Ishikawa (cell line): ENCODE data around the gene LHPP.

ENCODE experiments used
- CEBPB ChIP-seq: IDR thresholded peaks from 2 replicates; pipeline ENCODE4 v1.6.1; 2012
- CREB1 ChIP-seq: IDR thresholded peaks from 2 replicates; pipeline ENCODE4 v1.6.1; 2012; ENCODE audit warnings: low read depth
- EGR1 ChIP-seq: IDR thresholded peaks from 2 replicates; pipeline ENCODE4 v1.6.1; 2012
- EP300 ChIP-seq: IDR thresholded peaks from 2 replicates; pipeline ENCODE4 v1.6.1; 2012; ENCODE audit warnings: borderline replicate concordance
- RAD21 ChIP-seq: IDR thresholded peaks from 2 replicates; pipeline ENCODE4 v1.6.1; 2012; ENCODE audit warnings: low read depth
- TAF1 ChIP-seq: IDR thresholded peaks from 2 replicates; pipeline ENCODE4 v1.6.1; 2012; ENCODE audit warnings: low read depth, mild to moderate bottlenecking
- TEAD4 ChIP-seq: IDR thresholded peaks from 2 replicates; pipeline ENCODE4 v1.6.1; 2012
- YY1 ChIP-seq: IDR thresholded peaks from 2 replicates; pipeline ENCODE4 v1.6.1; 2012; ENCODE audit warnings: low read depth
- ZBTB7A ChIP-seq: IDR thresholded peaks from 2 replicates; pipeline ENCODE4 v1.6.1; 2012; ENCODE audit warnings: low read depth
- TF ChIP-seq, protein P1 (sequence below): IDR thresholded peaks from 2 replicates; pipeline ENCODE4 v1.6.1; 2012; ENCODE audit warnings: low read depth, mild to moderate bottlenecking
- TF ChIP-seq, protein P2 (sequence below): IDR thresholded peaks from 2 replicates; pipeline ENCODE4 v1.6.1; 2012
- TF ChIP-seq, protein P3 (sequence below): IDR thresholded peaks from 2 replicates; pipeline ENCODE4 v1.6.1; 2012

DNA sequence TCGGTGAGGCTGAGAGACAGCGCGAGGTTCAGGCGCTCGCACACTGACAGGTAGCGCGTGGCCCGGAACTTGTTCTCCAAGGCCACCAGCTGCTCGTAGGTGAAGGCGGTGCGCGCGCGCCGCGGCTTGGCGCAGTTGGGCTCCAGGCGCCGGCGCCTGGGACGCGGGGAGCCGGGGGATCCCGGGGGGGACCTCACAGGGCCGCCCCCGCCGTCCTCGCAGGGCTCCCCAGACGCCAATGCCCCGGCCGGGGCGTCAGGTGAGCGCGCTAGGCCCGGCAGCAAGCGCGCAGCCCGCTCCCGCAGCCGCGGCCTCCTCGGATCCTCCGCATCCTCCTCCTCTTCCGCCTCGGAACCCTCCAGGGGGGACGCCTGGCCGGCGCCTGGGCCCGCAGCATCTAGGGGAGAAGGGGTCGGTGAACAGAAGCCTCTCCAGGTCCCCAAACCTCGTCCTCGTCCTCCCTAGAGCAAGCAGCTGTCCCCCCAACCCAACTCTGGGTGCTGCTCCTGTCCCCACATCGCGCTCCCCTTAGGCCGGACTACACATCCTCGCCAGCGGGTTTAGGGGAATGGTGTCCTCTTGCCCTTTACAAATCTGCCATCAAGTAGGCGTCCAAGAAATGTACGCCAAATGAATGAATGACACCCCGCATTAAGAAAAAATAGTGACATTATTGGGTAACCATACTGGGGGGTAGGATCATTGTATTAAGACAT lies 13.7 kb upstream of the LHPP start:
- TF ChIP-seq RAD21, result no peak
- TF ChIP-seq, protein P1, sequence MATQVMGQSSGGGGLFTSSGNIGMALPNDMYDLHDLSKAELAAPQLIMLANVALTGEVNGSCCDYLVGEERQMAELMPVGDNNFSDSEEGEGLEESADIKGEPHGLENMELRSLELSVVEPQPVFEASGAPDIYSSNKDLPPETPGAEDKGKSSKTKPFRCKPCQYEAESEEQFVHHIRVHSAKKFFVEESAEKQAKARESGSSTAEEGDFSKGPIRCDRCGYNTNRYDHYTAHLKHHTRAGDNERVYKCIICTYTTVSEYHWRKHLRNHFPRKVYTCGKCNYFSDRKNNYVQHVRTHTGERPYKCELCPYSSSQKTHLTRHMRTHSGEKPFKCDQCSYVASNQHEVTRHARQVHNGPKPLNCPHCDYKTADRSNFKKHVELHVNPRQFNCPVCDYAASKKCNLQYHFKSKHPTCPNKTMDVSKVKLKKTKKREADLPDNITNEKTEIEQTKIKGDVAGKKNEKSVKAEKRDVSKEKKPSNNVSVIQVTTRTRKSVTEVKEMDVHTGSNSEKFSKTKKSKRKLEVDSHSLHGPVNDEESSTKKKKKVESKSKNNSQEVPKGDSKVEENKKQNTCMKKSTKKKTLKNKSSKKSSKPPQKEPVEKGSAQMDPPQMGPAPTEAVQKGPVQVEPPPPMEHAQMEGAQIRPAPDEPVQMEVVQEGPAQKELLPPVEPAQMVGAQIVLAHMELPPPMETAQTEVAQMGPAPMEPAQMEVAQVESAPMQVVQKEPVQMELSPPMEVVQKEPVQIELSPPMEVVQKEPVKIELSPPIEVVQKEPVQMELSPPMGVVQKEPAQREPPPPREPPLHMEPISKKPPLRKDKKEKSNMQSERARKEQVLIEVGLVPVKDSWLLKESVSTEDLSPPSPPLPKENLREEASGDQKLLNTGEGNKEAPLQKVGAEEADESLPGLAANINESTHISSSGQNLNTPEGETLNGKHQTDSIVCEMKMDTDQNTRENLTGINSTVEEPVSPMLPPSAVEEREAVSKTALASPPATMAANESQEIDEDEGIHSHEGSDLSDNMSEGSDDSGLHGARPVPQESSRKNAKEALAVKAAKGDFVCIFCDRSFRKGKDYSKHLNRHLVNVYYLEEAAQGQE, result no peak
- TF ChIP-seq TEAD4, result no peak
- TF ChIP-seq ZBTB7A, result no peak
- no peak for TF ChIP-seq TAF1
- no peak for TF ChIP-seq EP300
- TF ChIP-seq, protein P2, sequence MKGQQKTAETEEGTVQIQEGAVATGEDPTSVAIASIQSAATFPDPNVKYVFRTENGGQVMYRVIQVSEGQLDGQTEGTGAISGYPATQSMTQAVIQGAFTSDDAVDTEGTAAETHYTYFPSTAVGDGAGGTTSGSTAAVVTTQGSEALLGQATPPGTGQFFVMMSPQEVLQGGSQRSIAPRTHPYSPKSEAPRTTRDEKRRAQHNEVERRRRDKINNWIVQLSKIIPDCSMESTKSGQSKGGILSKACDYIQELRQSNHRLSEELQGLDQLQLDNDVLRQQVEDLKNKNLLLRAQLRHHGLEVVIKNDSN, result no peak
- TF ChIP-seq YY1, result no peak
- no peak for TF ChIP-seq CREB1
- TF ChIP-seq, protein P3, sequence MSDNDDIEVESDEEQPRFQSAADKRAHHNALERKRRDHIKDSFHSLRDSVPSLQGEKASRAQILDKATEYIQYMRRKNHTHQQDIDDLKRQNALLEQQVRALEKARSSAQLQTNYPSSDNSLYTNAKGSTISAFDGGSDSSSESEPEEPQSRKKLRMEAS, result no peak
- no peak for TF ChIP-seq EGR1
- TF ChIP-seq CEBPB, result no peak
